LoVo (cell line): ENCODE results near the gene DLGAP1.
A peak's percentile ranks its signal among the peaks of the same experiment; 100 is the strongest.

Experiments used
- DNase-seq: peaks from one replicate; pipeline ENCODE4 v3.0.0-alpha.2; 2016; ENCODE audit warnings: low spot score

DLGAP1 gene

GRCh38 chr18:3760741-3761140, 694.4 kb downstream of the DLGAP1 start:
- DNase-seq, result no peak

DNA sequence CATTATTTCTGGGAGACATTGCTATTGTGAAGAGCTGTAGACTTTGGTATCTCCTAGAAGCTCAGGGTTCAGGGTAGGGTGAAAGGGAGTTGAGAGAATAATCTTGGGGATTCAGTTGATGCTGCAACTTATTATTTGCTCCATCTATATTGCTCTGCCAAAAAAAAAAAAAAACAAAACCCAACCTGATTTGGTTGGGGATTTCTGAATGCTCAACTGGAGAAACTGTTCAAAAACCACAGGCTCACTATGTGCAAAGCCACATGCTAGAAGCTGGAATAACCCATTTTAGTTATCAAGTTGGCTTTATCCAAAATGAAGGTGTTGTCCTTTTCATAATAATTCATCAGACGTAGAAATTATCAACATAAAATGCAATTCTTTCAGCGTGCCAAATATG, 696.0 kb downstream of the DLGAP1 start:
- no peak for DNase-seq

GRCh38 chr18:3758531-3758930, 696.6 kb downstream of the DLGAP1 start:
- peak; percentile 24 for DNase-seq

DNA sequence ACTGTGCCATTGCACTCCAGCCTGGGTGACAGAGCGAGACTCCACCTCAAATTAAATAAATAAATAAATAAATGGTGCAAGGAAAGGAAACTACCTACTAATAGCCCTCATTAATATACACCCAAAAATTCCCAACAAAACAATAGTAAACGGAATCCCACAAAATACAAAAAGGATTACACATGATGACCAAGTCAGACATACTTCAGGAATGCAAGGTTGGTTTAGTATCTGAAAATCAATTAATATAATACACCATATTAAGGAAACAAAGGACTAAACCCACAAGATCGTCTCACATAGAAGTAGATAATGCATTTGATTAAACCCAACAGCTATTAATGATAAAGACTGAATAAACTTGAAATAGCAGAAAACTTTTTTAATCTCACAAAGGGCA, 697.7 kb downstream of the DLGAP1 start:
- no peak for DNase-seq

DNA sequence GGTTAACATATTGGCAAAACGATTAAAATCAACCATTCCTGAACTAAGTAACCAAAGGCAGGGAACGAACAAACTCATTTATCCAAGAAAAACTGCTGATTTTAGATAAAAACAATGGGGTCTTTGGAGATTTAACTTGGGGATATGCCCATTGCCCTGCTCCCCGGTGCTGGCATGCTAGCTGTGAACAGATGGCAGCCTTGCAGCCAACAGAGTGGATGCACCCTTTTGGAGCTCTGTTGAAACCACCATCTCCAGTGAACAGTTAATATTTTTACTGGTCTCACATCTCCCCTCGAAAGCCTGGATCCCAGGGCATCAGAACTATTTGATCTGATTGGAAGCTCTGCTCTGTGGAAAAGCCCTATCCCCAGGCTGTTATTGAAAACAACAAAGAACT, 702.0 kb downstream of the DLGAP1 start:
- DNase-seq, result no peak

DNA sequence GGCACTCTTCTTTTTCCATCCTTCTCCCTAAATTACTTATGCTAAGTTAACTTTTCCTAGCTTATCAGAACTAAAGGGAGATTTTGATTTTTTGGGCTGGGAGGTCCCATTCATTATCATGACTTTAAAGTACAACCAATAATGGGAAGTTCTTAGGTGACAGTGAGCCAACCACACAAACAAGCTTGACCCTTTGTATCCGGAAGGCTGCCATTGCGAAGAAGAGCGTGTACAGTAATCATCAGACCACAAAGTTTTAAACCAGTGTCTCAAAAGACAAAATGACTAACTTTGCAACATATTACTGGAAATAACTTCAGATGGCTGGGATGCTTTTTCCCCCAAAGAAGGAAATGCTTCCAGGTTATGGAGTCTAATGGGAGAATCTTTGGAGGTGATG, 707.0 kb downstream of the DLGAP1 start:
- DNase-seq, result no peak

DNA sequence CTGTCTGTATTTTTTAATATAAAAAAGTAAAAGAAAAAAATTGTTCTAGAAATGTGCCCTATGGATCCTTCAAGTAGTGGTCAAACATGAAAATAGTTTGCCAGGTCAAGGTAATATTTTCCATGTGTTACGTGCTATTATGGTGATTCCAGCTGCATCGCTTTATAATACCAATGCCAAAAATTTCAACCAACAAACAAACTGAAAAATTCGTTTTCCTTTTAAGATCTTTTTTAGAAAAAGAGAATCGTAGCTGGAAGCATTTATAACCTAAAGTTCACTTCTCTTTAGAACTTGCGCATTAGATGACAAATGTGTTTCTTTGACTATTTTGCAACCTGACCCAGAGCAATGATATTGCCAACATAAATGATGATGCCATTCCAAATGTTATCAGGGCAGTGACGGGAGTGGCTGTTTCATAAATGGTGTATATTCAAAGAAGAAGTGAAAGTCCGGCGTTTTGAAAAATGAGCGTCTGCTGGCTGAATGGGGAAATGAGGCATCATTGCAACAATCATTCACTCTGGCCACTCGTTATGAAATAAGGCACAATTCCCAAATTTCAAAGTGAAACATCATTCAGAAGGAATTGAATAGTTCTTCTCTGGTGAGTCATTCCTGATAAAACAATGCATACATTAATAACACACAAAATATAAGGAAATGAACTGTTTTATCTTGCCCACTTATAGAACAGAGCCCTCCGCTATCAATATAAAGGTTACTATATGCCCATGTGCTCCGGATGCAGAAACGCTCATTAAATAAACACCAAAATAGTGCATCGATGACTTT, 707.7 kb downstream of the DLGAP1 start:
- no peak for DNase-seq

- DNase-seq, result no peak
Measured at GRCh38 chr18:3742541-3742940, 712.6 kb downstream of the DLGAP1 start.

GRCh38 chr18:3741333-3741732, 713.8 kb downstream of the DLGAP1 start:
- no peak for DNase-seq

DNA sequence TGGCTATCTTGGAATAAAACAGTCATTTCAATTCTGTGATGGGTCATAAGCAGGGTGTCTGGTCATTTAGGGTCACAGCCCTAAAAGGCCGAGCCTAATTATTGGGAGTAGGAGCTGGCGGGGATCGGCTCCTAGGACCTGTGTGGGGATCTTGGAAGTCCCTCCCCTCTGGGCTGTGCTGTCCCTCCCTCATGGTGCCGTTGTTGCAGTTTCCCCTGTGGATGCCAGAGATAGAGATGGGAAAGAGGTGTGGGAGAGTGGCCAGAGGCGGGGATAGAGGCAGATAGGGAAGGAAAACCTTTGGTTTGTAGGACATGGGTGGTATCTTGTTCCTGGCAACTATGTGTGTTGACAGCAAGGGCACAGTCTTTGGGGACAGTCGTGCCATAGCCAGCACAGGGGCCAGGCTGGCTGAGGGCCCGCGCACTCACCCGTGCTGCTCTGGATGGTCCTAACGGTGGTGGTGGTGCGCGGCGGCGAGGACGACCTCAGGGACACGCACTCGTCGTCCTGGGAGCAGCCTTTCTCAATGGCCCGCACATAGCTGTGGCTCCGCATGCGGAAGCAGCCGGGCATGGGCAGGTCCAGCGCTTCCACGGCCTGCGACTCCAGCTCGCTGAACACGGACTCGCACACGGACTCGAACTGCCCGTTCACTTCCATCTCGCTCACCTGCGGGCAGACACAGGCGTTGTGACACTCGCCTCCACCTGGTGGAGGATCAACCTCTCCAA, 726.2 kb downstream of the DLGAP1 start:
- no peak for DNase-seq

GRCh38 chr18:3727274-3727673, 727.8 kb downstream of the DLGAP1 start:
- DNase-seq, result no peak

DNA sequence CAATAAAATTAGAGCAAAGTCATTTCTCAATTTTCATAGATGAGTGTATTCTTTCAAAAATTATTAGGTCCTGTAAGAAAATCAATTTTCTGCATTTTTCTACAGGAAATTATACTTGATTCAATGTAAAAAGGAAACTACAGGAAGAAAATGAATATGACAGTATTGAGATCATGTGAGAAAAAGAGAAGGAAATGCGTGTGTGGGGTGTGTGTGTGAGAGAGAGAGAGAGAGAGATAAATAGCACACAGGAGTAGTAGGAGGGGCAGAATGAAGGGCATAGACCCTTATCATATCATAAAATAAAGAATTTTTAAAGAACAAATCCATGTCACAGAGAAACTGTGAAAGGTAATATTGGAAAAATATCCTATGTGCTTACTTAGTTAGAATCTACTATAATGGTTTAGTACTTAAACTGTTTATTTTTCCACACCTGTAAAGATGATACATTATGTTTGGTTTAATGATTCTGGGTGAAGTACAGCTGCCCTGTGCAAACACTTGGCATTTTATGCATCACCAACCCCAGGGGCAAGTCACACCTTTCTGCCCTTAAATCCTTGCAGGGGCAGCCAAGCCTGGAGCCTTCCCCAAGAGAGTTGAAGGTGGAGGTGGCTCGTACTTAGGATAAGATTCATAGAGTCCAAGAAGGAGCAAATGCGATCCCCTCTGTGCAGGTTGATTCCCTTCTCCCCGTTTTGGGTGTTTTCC, 728.7 kb downstream of the DLGAP1 start:
- no peak for DNase-seq

DNA sequence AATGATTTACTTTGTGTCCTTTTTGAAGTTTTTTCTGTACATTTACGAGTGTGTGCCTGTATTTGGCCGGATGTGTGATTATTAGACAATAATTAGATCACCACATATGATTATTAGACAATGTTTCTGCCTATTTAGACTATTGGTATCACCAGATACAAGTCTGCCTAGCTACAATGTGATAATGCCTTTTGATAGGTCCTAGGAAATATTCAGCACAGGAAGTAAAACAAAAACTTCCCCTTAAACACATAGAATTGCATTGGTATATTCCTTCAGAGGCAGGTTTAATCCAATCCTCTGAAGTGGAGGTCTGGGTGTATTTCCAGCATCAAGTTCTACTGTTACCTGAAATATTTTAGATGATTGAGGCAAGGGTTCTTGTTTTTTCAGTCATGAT, 730.0 kb downstream of the DLGAP1 start:
- no peak for DNase-seq

DNA sequence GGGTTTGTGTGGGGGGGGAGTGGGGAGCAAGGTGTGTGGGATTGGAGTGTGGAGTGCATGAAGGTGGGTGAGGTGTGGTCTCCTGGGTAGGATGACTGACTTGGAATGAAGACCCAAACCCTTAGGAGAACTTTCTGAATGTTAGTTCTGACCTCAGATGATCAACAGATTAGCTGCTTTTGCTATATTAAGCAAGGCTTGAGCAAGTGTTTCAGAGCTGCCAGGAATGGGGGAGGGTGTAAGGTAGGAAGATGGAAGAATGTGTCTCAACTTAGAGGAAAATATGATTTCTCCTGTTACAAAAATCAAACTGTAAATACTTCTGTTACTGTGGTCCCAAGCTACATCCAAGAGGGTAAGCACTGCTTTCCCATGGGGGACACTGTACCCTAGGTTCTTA, 731.6 kb downstream of the DLGAP1 start:
- DNase-seq, result no peak

GRCh38 chr18:3722649-3723433, 732.3 kb downstream of the DLGAP1 start:
- DNase-seq, result no peak

- no peak for DNase-seq
Measured at GRCh38 chr18:3721771-3722648, 733.1 kb downstream of the DLGAP1 start.

- peak; percentile 41 for DNase-seq
Measured at GRCh38 chr18:3720818-3721545, 734.1 kb downstream of the DLGAP1 start.

- DNase-seq, result no peak
Measured at GRCh38 chr18:3720159-3720558, 734.9 kb downstream of the DLGAP1 start.

- DNase-seq, result no peak
Measured at GRCh38 chr18:3717376-3718025, 737.6 kb downstream of the DLGAP1 start.

- no peak for DNase-seq
Measured at GRCh38 chr18:3716116-3716660, 738.9 kb downstream of the DLGAP1 start.
